GM12891 (cell line): ENCODE data around the gene HPS3.

ENCODE experiments used
- DNase-seq: peaks from one replicate; pipeline ENCODE4 v3.0.0; 2011; ENCODE audit warnings: low spot score; ENCODE audit not compliant: insufficient read length
- FAIRE-seq: peaks from 2 replicates; lab custom pipeline; 2011; peaks lifted over from hg19 to GRCh38; lab: Jason Lieb, UNC
- PAX5 ChIP-seq: IDR thresholded peaks from 2 replicates; pipeline ENCODE4 v1.6.1; 2011; ENCODE audit warnings: low read length, moderate library complexity, mild to moderate bottlenecking; ENCODE audit not compliant: insufficient read depth, severe bottlenecking
- POLR2A ChIP-seq: IDR thresholded peaks from 2 replicates; pipeline ENCODE4 v1.6.1; 2011; ENCODE audit warnings: low read depth, low read length, control low read depth
- POLR2AphosphoS5 ChIP-seq: IDR thresholded peaks from 2 replicates; pipeline ENCODE4 v1.6.1; 2011; ENCODE audit warnings: low read depth, low read length, control low read depth
- POU2F2 ChIP-seq: IDR thresholded peaks from 2 replicates; pipeline ENCODE4 v1.6.1; 2011; ENCODE audit warnings: low read depth, mild to moderate bottlenecking, control low read depth, low read length, moderate library complexity
- SPI1 ChIP-seq: IDR thresholded peaks from 2 replicates; pipeline ENCODE4 v1.6.1; 2011; ENCODE audit warnings: low read depth, low read length, control low read depth
- TAF1 ChIP-seq: IDR thresholded peaks from 2 replicates; pipeline ENCODE4 v1.6.1; 2011; ENCODE audit warnings: low read depth, low read length, control low read depth

The HPS3 gene

DNA sequence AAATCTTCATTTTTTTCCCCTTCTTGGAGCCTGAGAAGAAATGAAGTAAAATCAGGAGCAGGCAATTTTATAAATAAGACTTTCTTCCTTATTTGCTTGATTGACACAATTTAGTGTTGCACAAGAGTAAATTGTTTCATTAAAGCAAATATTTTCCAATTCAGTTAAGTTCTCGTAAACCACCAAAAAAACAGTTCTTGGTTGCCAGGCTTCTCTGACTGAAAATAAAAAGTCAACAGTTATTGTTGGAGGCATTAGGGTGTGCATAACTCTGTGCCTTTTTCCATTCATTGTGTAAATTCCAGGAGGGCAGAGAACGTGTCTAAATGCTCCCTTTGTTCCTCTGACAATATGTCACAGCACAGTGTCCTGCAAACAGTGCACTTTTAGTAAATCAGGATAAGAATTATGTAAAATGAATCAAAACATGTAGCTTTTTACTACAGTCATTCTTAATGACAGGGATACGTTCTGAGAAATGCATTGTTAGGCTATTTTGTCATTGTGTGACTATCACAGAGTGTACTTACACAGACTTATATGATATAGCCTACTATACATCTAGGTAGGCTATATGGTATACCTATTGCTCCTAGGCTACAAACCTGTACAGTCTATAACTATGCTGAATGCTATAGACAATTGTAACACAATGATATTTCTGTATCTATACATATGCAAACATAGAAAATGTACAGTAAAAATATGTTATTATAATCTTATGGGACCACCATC lies 92.5 kb downstream of the HPS3 start, which contains the start of gene CP:
CP (minus strand) TSS at position 47 of the 735 bp plus-strand sequence; CDS start at position 10, 37 bp downstream.
- no peak for FAIRE-seq
- TF ChIP-seq SPI1 (no peak), POU2F2 (no peak), TAF1 (no peak), POLR2AphosphoS5 (no peak), PAX5 (no peak), POLR2A (no peak)

More for the DNA sequence above, 92.5 kb downstream of the HPS3 start, which contains the start of gene CP:
- no peak for DNase-seq
